ENCODE results near the gene NKAPD1. TPM values are rescaled to one million over a fixed set of nuclear protein-coding genes. Genes with fewer than 3 reads are reported as not detected.

NKAPD1 gene
- total RNA-seq, 2 experiments from 2014 or later = 20.8 to 22.6 TPM

DNA sequence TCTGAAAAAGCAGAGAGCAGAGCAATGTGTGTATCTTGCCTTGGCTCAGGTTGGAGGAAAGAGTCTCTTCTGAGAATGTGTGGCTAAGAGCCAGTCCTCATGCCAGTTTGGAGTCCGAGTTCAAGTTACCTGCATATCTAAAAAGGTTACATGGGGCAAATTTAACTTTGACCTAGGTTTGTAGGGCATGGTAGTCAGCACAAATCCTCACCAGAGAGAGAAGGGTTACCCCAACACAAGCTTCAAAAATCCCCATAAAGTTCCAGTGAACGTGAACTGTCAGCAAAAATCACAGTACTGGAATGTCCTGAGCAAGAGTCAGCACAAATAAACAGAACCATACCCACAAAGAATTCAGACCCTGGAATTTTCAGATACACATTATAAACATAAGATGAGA lies 26.4 kb downstream of the NKAPD1 start:
- intact Hi-C loops (cut with micrococcal nuclease) = no loop called here
- TF ChIP-seq, protein P1, sequence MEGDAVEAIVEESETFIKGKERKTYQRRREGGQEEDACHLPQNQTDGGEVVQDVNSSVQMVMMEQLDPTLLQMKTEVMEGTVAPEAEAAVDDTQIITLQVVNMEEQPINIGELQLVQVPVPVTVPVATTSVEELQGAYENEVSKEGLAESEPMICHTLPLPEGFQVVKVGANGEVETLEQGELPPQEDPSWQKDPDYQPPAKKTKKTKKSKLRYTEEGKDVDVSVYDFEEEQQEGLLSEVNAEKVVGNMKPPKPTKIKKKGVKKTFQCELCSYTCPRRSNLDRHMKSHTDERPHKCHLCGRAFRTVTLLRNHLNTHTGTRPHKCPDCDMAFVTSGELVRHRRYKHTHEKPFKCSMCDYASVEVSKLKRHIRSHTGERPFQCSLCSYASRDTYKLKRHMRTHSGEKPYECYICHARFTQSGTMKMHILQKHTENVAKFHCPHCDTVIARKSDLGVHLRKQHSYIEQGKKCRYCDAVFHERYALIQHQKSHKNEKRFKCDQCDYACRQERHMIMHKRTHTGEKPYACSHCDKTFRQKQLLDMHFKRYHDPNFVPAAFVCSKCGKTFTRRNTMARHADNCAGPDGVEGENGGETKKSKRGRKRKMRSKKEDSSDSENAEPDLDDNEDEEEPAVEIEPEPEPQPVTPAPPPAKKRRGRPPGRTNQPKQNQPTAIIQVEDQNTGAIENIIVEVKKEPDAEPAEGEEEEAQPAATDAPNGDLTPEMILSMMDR (IDR thresholded peaks at IDR 0.05) = no peak
- POLR2A ChIA-PET = interaction anchor here (0.6 to 2.0 kb wide), 2 partner anchors 13 to 129 kb away, joined by 3 to 5 read pairs; partner anchors contain the start of genes SDHD and TIMM8B
- H3K27ac Mint-ChIP-seq = no peak overlapping the region
- no peak for DNase-seq
- no peak overlapping the region for H3K4me3 Mint-ChIP-seq
- H3K27me3 Mint-ChIP-seq = no peaks in the 10 kb centered on the region
- ATAC-seq = no peak
- CTCF ChIA-PET = interaction anchor here (2.9 kb wide), 1 partner anchor 13 kb away, joined by 14 read pairs; no protein-coding TSS in a partner anchor
- H3K36me3 Mint-ChIP-seq (ENCODE audit: low read depth) = peaks cover 15% of the 10 kb centered on the region
- no peaks in the 10 kb centered on the region for H3K9me3 Mint-ChIP-seq
- no peaks in the 10 kb centered on the region for H3K4me1 Mint-ChIP-seq (ENCODE audit: low read depth)

DNA sequence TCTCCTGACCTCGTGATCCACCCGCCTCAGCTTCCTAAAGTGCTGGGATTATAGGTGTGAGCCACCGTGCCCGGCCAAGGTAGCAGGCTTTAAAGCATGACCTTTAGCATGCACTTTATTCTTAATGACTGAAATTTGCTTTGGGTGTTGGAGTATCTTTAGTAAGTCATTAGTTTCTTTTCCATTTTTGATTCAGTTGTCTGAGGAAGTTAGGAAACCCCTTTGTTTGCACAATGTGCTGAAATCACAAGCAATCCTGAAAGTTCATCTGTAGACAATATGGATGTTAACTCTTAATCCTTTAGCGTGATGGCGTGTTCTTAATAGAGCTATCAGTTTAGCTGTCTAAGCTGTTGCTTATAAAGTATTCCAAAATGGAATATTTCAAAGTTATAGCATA lies 29.3 kb downstream of the NKAPD1 start:
- Mint-ChIP-seq H3K27ac (no peak overlapping the region), H3K27me3 (no peaks in the 10 kb centered on the region), H3K9me3 (no peaks in the 10 kb centered on the region), H3K4me1 (ENCODE audit: low read depth) (no peaks in the 10 kb centered on the region), H3K4me3 (no peak overlapping the region), H3K36me3 (ENCODE audit: low read depth) (peaks cover 2% of the 10 kb centered on the region)
- ChIA-PET CTCF (interaction anchor here (1.1 to 5.6 kb wide), 2 partner anchors 9 to 12 kb away, joined by 3 to 34 read pairs; no protein-coding TSS in a partner anchor), POLR2A (no interaction called here)
- TF ChIP-seq, protein P1 (IDR thresholded peaks at IDR 0.05) = no peak
- ATAC-seq (no peak), DNase-seq (no peak)
- intact Hi-C loops (cut with micrococcal nuclease) = no loop called here

DNA sequence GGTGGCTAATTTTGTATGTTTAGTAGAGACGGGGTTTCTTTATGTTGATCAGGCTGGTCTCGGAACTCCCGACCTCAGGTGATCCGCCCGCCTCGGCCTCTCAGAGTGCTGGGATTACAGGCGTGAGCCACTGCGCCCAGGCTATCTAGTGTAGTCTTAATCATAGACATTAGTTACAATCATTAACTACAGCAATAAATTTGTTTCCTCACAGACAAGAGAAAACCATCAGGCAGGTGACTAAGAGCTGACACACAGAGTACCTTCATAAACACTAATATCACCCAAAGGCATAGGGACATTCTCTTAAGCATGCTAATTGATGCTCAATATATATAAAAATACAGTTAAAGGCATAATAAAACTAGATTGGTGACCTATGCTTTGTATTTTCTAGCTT lies 32.0 kb downstream of the NKAPD1 start:
- POLR2A ChIA-PET = no interaction called here
- no peak overlapping the region for H3K4me3 Mint-ChIP-seq
- no peak overlapping the region for H3K27ac Mint-ChIP-seq
- CTCF ChIA-PET = interaction anchor here (1.6 to 5.6 kb wide), 2 partner anchors 10 to 69 kb away, joined by 4 to 34 read pairs; partner anchors contain the start of gene BCO2
- no peaks in the 10 kb centered on the region for H3K9me3 Mint-ChIP-seq
- intact Hi-C loops (cut with micrococcal nuclease) = no loop called here
- ATAC-seq (no peak), DNase-seq (no peak)
- H3K36me3 Mint-ChIP-seq (ENCODE audit: low read depth) = no peaks in the 10 kb centered on the region
- TF ChIP-seq, protein P1 (IDR thresholded peaks at IDR 0.05) = no peak
- H3K4me1 Mint-ChIP-seq (ENCODE audit: low read depth) = peaks cover 4% of the 10 kb centered on the region
- H3K27me3 Mint-ChIP-seq = no peaks in the 10 kb centered on the region

DNA sequence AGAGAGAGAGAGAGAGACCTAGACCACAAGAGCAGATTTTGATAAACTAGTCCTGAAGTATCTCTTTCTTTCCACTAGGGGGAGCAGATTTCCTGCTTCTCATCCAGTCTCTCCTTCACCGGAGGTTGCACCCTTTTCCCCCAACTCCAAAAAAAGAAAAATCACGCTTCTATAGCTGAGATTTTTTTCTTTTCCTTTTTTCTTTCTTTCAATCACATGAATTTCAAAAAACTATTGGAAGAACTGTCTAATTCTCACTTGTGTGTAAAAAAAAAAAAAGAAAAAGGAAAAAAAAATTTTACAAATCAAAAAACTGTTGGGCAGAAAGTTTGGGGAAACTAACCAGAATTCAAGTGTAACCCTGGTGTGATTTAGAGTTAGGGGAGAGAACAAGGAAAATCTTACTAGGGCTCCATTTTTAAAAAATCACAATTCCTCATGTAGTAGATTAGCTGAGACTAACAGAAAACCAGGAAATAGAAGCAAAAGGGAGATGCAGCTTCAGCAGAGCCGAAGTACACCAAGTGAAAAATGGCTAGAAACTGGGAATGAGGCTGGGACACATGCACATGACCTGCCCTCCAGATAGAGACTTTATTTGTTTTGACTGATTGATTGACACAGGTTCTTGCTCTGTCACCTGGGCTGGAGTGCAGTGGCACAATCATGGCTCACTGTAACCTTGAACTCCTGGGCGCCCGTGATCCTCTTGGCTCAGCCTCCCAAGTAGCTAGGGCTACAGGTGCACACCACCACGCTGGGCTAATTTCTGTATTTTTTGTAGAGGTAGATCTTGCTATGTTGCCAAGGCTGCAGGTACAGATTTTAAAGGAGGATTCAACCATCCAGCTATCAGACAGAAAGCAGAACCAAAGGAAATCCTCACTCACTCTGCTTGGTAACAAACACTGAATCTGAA lies 39.7 kb downstream of the NKAPD1 start:
- H3K27me3 Mint-ChIP-seq = no peaks in the 10 kb centered on the region
- no peak overlapping the region for H3K4me3 Mint-ChIP-seq
- DNase-seq (no peak), ATAC-seq (peak; percentile 73)
- peaks cover 11% of the 10 kb centered on the region for H3K4me1 Mint-ChIP-seq (ENCODE audit: low read depth)
- peaks cover 2% of the 10 kb centered on the region for H3K36me3 Mint-ChIP-seq (ENCODE audit: low read depth)
- intact Hi-C loops (cut with micrococcal nuclease) = loop anchor here (5.0 to 10.0 kb wide), 2 partner anchors 64 to 171 kb away; partner anchors contain the start of gene BCO2
- H3K9me3 Mint-ChIP-seq = no peaks in the 10 kb centered on the region
- ChIA-PET CTCF (interaction anchor here (0.7 to 5.4 kb wide), 33 partner anchors 9 to 733 kb away, joined by 3 to 34 read pairs (median 4); partner anchors contain the start of genes BCO2, NKAPD1, PIH1D2 and SDHD), POLR2A (no interaction called here)
- TF ChIP-seq, protein P1 (IDR thresholded peaks at IDR 0.05) = peak; percentile 86
- H3K27ac Mint-ChIP-seq = no peak overlapping the region

DNA sequence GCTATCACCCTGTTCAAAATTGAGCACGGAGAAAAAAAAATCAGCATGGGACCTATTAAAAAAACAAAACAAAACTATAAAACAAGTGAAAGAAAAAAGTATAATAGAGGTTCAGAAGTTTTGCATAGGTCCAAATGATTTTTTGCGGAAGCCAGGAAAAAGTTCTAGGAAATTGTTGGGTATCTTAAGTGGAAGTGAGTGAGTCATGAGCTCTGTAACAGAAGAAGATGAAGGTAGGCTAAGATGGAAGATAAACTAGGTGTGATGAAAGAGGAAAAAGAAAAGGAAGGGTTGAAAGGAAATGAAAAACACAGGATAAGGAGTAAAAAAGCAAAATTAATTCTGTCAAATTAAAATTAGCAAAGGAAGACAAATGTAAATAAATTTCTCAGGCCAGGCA lies 40.4 kb downstream of the NKAPD1 start:
- no peaks in the 10 kb centered on the region for H3K27me3 Mint-ChIP-seq
- ATAC-seq (no peak), DNase-seq (no peak)
- ChIA-PET CTCF (interaction anchor here (0.8 to 5.4 kb wide), 26 partner anchors 8 to 380 kb away, joined by 3 to 34 read pairs (median 4); partner anchors contain the start of genes BCO2, SDHD and TIMM8B), POLR2A (no interaction called here)
- H3K4me1 Mint-ChIP-seq (ENCODE audit: low read depth) = peaks cover 11% of the 10 kb centered on the region
- no peaks in the 10 kb centered on the region for H3K9me3 Mint-ChIP-seq
- intact Hi-C loops (cut with micrococcal nuclease) = loop anchor here (5.0 to 10.0 kb wide), 2 partner anchors 63 to 170 kb away; partner anchors contain the start of gene BCO2
- peaks cover 2% of the 10 kb centered on the region for H3K36me3 Mint-ChIP-seq (ENCODE audit: low read depth)
- TF ChIP-seq, protein P1 (IDR thresholded peaks at IDR 0.05) = no peak
- H3K27ac Mint-ChIP-seq = no peak overlapping the region
- no peak overlapping the region for H3K4me3 Mint-ChIP-seq

Data from activated CD8-positive, alpha-beta T cell treated with anti-CD3 and anti-CD28 coated beads for 36 hours (primary cell).